BE2C (cell line): ENCODE results near the gene ADK.

Experiments used
- DNase-seq: peaks from one replicate; pipeline ENCODE4 v3.0.0-alpha.2; 2020
- H3K27me3 ChIP-seq: fragments of 250-450 bp; sonication (Bioruptor Pico); 2 replicates; pipeline ENCODE4 v1.5.1; 2020; ENCODE audit warnings: mild to moderate bottlenecking
- H3K36me3 ChIP-seq: fragments of 250-450 bp; sonication (Bioruptor Pico); 2 replicates; pipeline ENCODE4 v1.5.1; 2020; ENCODE audit warnings: mild to moderate bottlenecking
- H3K4me1 ChIP-seq: fragments of 250-450 bp; sonication (Bioruptor Pico); 2 replicates; pipeline ENCODE4 v1.5.1; 2020
- H3K4me3 ChIP-seq: 2 replicates; pipeline ENCODE4 v1.5.1; 2011; ENCODE audit warnings: low read depth, low read length
- H3K9me3 ChIP-seq: fragments of 250-450 bp; sonication (Bioruptor Pico); 2 replicates; pipeline ENCODE4 v1.5.1; 2020
- CTCF ChIP-seq: IDR thresholded peaks from 2 replicates; pipeline ENCODE4 v1.5.1; 2012; ENCODE audit warnings: mild to moderate bottlenecking, low read depth, low read length

Gene ADK

GRCh38 chr10:74322141-74322540, 171.1 kb downstream of the ADK start:
- DNase-seq, result no peak
- Histone ChIP-seq H3K27me3 (no peaks in the 10 kb centered on the region), H3K9me3 (no peaks in the 10 kb centered on the region), H3K36me3 (no peaks in the 10 kb centered on the region), H3K4me1 (no peaks in the 10 kb centered on the region), H3K4me3 (no peak overlapping the region)
- TF ChIP-seq CTCF, result no peak

- no peaks in the 10 kb centered on the region for H3K27me3 ChIP-seq
- TF ChIP-seq CTCF, result no peak
- no peak overlapping the region for H3K4me3 ChIP-seq
- no peak for DNase-seq
- no peaks in the 10 kb centered on the region for H3K9me3 ChIP-seq
- no peaks in the 10 kb centered on the region for H3K4me1 ChIP-seq
- no peaks in the 10 kb centered on the region for H3K36me3 ChIP-seq
These were observed 171.5 kb downstream of the ADK start for GRCh38 chr10:74322565-74322964.

- DNase-seq, result no peak
- no peaks in the 10 kb centered on the region for H3K9me3 ChIP-seq
- no peak overlapping the region for H3K4me3 ChIP-seq
- no peak for TF ChIP-seq CTCF
- peaks cover 4% of the 10 kb centered on the region; the same call in 1 of the 2 replicates for H3K36me3 ChIP-seq
- H3K4me1 ChIP-seq, result no peaks in the 10 kb centered on the region; the same call in 1 of the 2 replicates
- no peaks in the 10 kb centered on the region for H3K27me3 ChIP-seq
These were observed 177.4 kb downstream of the ADK start for GRCh38 chr10:74328388-74328787.

GRCh38 chr10:74329873-74330272, 178.9 kb downstream of the ADK start:
- no peaks in the 10 kb centered on the region; the same call in 1 of the 2 replicates for H3K9me3 ChIP-seq
- H3K4me1 ChIP-seq, result peaks cover 7% of the 10 kb centered on the region
- peaks cover 4% of the 10 kb centered on the region; the same call in 1 of the 2 replicates for H3K36me3 ChIP-seq
- DNase-seq, result no peak
- H3K4me3 ChIP-seq, result no peak overlapping the region
- TF ChIP-seq CTCF, result no peak
- H3K27me3 ChIP-seq, result no peaks in the 10 kb centered on the region

GRCh38 chr10:74330646-74331045, 179.6 kb downstream of the ADK start:
- Histone ChIP-seq H3K9me3 (no peaks in the 10 kb centered on the region; the same call in 1 of the 2 replicates), H3K27me3 (no peaks in the 10 kb centered on the region), H3K36me3 (peaks cover 4% of the 10 kb centered on the region; the same call in 1 of the 2 replicates), H3K4me3 (no peak overlapping the region), H3K4me1 (peaks cover 7% of the 10 kb centered on the region)
- TF ChIP-seq CTCF, result no peak
- DNase-seq, result no peak

- Histone ChIP-seq H3K27me3 (no peaks in the 10 kb centered on the region), H3K4me1 (peaks cover 11% of the 10 kb centered on the region), H3K9me3 (no peaks in the 10 kb centered on the region; the same call in 1 of the 2 replicates), H3K36me3 (peaks cover 4% of the 10 kb centered on the region; the same call in 1 of the 2 replicates), H3K4me3 (no peak overlapping the region)
- DNase-seq, result no peak
- TF ChIP-seq CTCF, result no peak
These were observed 181.4 kb downstream of the ADK start for GRCh38 chr10:74332398-74332797.
